ENCODE data around the gene SGPP2.
"Not testable (repeated sequence)": the region's sequence is repeated elsewhere in the genome, so short reads cannot be mapped to it uniquely, and the experiment has no call there.

SGPP2 gene

DNA sequence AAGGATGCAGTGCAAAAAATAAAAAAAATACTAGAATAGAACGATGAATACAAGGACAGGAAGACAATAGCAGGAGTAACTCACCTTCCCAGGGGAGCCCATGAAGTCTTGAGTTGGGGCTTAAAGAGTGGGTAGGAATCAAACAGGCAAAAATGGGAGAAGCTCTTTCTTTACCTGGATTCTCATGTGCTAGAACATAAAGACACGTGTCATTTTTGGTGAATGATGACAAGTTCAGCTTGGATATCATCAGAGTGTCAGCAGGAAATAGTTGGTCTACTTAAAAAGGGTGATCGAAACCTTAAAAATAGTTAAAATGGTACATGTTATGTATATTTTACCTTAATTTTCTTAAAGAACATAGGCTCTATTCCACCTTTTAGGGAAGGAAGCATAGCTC is 5.7 kb downstream of the SGPP2 start:
- no peak for DNase-seq

DNA sequence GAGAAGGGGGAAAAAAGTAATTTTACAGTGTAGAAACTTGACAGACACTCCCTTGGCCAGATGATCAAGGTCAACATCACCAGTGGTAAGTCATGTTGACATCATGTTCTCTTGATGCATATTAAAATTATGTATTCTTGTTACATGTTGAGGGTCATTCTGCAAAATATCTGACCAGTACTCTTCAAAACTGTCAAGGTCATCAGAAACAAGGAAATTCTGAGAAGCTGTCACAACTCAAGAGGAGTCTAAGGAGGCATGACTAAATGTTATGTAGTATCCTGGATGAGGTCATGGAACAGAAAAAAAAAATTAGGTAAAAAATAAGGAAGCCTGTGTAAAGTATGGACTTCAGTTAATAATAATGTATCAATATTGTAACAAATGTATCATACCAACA is 6.3 kb downstream of the SGPP2 start:
- no peak for DNase-seq

DNA sequence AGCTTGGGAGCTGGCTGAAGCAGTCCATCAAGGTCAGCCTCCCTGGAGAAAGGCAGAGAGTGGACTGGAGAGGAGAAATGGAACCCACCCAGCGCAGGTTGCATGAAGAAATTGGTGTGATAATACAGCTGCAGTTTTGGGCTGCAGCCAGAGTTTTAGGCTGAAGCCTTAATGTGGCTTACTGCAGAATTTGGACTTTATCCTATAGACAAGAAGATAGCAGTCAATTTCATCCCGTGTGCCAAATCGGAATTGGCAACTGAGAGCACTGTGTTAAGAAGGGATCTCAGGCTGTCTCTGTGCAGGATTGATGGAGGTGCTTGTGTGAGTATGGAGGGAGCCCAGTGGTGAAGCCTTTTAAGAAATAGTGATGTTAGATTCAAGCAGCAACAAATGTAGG is 7.5 kb downstream of the SGPP2 start:
- no peak for DNase-seq

DNA sequence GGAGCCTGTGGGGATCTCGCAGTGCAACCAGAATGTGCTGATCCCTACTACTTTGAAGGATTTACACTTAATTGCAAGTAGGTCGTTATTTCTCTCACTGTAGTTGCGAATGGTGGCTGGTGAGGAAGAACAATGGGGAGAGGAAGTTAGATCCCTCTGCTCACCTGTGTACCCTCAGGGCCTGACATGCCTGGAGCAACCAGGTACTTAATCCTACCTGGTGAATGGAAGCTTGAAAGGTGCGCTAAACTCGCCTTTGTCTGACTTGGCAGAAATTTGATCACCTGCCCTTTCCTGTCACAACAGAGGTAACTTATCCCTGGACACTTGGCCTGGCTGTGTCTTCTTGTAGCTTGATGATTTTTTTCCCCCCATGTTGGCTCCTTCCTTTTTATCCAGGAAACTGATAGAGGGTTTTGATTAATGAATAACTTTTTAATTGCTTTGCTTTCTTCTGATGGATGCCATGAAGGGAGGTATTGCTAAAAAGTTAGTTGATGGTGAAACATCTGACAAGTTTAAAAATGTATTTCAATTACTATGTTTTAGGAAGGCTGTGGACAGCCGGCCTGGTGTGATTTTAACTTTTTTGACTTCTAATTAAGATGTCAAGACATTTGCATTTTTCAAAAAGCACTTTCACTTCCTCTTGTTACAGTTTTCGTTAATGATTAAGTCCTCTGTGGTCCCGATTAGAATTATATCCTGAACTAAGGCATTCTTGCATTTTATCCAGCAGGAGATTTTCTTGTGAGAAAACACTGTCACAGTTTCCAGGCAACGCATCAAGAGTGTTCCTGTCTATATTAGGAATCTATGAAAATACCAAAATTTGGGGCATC is 9.2 kb downstream of the SGPP2 start:
- no peak for DNase-seq

DNA sequence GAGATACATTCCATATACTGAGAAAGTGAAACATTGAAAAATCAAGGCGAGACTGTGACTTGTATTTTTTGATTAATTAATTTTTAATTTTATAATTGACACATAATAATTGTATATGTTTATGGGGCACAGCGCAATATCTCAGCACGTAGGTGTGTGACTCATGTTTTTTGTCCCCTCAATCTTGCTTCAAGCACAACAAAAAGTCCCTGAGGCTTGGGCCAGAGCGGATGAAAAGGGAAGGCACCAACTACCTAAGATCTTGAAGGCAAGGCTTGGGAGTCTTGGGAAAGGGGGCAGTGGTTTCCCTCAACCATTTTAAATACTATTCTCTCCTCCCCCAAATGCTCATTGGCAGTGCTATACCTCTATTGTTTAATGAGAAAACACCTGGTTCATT is 9.9 kb downstream of the SGPP2 start:
- DNase-seq, result no peak

DNA sequence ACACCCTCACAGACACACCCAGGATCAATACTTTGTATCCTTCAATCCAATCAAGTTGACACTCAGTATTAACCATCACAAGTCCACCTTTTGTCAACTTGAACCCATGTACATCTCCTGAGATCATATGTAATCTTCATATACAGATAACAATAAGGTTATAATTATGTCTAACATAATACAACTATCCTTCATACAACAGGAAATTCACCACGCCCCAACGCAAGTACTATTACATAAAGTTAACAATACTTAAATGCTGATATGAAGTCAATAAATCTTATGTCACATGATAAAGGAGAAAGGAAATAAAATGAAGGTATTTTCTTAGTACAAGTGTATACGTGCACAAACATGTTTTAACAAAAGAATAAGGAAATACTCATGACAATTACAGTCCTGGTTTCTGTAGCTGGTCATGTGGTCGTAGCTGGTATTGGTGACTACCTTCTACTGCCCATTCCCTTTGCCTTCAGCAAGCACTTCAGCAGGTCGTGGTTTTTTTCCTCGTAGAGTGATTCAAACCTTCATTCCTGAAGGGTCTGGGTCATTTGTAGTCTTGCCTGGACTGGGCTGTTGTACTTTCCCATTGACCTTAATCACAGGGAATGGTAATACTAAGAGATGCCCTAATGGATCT is 11.2 kb downstream of the SGPP2 start:
- DNase-seq, result not testable (repeated sequence)

DNA sequence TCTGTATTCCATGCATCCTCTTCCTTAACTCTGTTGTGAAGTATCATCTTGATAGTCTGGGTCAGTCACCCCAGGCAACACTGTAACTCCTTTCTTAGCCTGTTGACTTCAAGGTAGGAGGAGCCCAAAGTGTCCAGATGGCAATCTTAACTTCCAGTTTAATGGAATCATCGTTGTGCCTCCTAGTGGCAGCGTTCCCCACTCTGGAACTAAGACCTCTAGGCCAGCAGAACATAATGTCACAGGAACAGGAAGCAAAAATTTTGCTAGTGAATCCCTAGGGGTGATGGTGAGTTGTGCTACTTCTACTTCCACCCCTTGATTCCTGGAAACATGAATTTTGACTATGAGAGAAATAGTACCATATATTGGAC is 11.7 kb downstream of the SGPP2 start:
- DNase-seq, result peak; percentile 57

DNA sequence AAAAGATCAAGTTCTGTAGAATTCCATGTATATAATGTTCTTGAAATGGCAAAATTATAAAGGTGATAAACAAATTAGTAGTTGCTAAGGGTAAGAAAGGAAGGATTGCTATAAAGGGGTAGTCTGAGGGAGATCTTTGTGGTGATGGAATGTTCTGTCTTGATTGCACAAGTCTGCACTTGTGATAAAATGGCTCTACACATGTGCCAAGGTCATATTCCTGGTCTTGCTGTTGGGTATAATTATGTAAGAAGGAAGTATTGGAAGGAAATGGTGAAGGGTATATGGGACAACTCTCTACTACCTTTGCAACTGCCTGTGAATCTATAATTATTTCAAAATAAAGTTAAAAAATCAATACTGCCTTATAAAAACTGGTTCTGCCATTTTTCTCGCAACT is 15.3 kb downstream of the SGPP2 start:
- DNase-seq, result no peak

DNA sequence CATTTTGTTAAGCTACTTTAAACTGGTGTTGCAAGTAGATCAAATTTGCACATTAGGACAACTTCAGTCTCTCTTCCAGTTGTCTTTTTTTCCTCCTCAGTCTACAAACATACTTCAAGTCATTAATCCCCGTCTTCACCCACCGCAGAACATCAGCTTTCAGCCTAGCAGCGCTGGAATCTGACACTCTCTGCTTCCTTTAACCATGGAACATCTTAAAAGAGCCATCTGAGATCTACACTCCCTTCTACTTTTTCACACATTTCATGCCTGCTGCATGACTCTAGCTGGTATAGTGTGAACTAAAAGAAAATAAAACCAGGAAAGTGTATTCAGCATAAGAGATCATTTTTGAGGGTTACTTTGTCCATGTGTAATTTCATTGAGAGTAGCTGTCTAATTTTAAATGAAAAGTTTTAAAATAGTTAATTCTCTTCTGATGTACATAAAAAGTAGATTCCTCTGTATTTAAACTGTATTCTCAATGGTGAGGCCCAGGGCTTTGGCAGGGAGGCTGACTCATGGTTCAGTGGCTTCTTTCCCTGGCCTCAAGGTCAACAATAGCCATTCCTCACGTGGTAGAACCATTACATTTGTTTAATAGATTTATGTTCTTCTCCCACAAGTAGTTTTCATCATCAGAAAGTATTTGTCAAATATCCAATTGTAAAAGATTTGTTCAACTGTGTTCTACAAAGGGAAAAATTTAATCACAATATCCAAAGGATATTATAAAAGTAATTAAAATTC is 16.5 kb downstream of the SGPP2 start:
- no peak for DNase-seq

DNA sequence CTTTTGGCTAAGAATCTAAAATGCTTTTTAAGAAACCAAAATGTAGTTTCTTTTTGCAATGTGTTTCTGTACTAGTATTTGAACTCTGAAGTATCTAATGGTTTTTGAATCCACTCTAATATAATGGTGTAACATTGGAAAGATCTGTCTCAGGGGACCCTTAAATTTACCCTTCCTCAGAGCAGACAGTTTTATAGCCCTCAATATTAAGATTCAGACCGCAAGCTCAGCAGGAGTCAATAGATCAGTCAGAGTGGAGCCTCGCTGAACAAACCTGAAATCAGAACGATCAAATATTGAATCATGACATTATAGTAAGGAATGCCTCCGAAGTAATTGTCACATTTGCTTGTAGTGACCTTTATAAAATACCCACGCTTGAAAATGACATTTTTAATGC is 18.3 kb downstream of the SGPP2 start:
- DNase-seq, result no peak

DNA sequence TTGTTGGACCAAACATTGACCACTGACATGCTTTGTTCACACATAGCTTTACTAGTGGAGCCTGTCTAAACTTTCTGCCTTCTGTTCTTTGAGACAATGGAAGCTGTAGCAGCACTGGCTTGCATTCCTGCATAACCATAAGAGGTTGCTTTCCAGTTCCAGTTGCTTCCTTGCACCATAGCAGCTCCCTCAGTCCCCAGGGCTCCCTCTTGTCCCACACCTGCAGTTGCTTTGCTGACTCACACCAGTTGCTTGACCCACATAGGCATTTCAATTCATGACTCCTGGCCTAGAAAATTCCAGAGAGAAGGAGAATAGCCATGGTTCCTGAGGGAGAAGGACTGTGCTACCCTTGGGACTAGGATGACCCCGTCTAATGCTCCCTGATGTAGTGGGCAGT is 20.9 kb downstream of the SGPP2 start:
- no peak for DNase-seq

DNA sequence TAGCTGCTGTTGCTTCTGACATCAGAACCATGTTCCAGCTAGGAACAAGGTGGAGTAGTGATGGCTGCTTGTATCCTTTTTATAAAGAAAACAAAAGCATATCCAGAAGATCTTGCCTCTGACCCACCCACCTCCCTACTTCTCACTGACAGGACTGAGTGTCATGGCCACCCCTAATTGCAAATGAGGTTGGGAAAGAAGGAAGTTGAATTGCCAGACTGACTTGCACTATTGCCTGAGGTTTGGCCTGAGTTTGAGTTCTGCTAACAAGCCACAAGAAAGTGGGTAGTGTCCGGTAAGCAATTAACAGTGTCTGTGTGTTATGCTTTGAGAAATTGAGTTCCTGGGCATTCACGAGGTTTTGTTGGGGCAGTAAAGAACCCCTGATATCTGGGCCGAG is 22.8 kb downstream of the SGPP2 start:
- DNase-seq, result no peak

DNA sequence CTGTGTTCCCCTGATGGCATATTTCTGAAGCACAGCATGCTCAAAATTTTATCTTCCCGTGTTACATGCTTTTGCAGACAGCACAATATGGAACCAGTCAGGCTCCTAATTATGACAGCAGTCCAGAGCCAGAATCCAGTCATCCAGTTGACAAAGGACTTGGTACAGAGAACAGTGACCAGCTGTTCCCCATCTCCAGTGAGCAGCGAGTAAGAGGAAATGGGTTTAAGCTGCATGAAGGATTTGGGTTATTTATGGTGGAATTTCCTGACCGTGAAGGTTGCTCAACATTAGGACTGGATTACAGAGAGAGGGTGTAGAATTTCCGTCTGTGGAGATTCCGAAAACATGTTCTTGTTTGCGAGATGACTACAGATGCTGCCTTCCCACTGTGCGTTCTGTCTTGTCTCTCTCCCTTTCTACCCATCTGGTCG is 24.4 kb downstream of the SGPP2 start:
- DNase-seq, result peak; percentile 37

DNA sequence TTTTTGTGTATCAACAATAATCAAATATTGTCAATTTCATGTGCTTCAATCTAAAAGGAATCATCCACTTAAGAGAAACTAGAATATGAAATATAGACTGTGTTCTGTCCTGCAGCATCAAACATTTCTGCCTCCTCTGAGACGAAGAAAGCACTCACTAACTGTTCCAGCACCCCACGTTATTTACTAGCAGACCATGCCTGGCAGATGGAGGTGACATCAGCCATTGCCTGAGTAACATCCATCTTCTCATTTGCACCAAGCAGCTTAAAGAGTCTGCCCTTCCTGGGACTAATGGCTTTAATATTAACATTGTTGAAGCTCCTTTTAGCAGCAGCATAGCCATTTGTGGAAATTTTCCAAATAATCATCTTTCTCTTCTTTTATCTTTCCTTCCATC is 25.7 kb downstream of the SGPP2 start:
- peak; percentile 37 for DNase-seq

DNA sequence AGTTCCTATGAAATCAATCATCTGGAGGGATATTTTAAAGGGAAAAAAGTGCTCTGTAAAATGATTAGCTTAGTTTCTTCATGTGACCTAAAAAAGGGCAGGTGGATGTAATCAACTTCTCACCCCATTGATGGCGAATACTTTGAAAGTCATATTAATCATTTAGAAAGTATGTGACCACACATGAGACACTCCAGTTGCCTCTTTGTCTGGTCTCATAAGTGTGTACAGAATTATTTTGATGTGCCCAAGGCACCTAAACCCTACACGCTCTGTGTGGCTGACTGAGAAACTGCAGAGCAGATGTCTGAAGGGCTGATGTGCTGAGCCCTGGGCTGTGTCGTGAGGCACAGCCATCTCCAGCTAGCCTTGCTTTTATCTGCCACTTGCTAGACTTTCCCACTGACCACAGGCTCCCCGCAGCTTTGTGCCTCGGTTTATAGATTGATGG is 26.9 kb downstream of the SGPP2 start:
- DNase-seq, result peak; percentile 10

DNA sequence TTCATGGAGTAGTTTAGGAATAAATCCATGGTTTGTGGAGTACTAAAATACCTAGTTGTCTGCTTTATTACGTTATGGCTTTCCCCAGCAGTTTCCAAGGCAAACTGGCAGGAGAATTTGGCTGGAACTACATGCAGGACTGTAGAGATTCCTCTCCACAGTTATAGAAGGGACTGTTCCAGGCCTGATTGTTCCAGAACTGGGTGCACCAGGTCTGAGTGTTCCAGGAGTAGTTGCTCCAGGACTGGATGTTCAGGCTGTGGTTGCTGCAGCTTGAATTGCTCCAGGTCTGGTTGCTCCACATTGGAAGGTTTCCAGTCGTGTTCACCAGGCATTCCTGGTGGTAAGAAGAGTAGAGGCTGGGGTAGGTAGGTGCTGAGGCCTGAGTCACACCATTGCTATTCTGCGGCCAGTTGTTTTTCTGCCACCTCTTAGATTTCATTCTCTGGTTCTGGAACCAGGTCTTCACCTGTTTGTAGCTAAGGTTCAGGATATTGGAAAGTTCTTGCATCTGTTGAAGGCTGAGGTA is 28.1 kb downstream of the SGPP2 start:
- no peak for DNase-seq

DNA sequence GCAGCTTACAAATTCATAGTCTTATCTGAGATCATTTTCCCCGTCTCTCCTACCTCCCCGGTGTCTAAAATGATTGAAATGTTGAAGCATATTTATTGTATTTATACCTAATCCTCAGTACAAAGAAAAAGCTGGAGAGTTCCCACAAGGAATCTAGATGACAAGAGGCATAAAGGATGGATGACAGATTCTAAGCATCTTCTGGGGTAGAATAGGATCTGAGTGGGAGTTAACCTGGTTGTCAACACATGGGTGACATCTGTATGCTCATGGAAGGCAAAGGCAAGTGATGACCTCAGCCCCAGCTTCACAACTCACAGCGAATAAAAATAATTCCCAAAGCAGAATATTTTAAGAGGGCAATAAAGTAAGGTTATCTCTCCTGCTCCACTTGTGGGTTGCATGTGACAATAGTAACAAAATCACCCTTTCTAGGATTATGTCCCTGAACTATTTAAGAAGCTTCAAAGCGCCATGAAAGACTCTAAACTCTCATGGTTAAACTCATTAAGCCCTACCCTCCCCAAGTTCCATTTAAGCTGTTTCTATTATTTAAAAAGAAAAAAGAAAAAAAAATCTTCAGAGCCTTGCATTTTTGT is 32.2 kb downstream of the SGPP2 start:
- no peak for DNase-seq

DNA sequence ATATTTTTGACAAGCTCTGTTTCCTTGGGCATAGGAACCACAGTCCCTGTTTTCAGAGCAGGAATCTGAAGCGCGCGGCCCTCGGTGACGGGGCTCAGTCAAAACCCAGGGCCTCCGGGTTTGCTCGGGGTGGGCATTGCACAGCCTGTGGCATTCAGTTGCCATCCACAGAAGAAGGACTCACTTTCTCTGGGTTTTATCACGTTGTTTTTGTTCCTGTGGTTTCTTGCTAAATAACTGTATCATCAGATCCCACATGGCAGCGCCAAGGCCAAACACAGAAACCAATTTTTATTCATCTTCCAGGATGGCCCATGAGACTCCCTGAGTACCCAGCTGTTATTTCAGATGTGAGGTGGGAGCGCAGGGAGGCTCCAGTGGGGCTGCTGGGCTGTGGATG is 35.6 kb downstream of the SGPP2 start:
- no peak for DNase-seq

DNA sequence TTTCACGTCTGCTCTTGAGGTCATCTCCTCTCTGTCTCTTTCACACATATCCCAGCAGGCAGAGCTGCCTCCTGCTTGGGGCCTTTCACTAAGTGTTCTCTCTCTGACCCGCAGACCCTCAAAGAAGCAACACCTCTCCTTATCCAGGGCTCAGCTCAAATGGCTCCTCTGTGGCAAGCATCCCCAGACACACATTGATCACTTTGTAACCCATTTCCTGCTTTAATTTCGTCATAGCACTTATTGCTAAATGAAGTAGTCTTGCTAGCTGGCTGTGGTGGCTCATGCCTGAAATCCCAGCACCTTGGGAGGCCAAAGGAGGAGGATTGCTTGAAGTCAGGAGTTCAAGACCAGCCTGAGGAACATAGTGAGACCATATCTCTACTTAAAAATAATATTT is 41.4 kb downstream of the SGPP2 start:
- no peak for DNase-seq

DNA sequence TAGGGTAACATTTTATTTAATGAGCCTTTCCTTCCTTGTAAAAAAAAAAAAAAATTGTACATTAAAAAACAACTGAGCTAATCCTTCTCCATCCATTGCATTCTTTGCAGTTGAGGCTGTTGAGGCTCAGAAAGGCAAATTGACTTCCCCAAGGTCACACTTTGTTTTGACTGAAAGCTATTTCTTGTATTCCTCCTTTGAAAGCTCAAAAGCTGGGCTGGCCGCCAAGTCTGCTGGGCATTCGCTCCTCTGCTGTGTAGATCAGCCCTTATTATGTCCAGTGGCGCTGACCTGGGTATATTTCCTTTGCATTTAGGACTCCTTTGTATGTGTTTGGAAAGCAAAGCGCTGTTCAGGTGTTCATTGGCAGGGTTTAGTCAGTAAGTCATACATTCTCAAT is 44.0 kb downstream of the SGPP2 start:
- DNase-seq, result no peak

DNA sequence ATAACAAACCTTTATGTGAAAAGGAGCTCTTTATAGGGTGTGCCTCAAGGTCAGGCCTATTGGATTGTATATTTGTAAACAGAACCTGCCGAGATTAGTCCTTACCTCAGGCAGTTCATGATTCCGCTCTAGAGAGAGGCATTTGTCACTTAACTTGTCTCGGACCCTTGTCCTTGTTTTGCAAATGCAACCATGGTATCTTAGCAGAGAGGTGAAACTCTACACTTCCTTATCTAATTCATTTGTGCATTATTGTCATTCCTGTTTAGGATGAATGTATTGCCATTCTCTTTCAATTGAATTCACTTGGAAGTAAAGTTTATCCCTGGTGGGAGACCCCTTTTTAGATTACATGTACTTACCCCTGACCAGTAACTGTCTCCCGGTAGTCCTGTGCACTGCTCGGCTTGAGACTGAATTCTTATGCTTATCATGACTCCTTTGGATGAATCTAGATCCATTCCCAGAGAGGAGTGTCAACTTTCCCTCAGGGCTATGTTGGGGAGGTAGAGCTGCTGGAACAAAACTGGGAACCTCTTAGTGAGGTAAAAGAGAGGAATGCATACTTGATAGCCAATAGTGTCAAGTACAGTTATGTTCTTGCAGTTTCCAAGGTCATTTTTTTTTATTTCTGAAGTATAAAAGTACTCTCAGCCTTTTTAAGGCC is 46.6 kb downstream of the SGPP2 start:
- no peak for DNase-seq

DNA sequence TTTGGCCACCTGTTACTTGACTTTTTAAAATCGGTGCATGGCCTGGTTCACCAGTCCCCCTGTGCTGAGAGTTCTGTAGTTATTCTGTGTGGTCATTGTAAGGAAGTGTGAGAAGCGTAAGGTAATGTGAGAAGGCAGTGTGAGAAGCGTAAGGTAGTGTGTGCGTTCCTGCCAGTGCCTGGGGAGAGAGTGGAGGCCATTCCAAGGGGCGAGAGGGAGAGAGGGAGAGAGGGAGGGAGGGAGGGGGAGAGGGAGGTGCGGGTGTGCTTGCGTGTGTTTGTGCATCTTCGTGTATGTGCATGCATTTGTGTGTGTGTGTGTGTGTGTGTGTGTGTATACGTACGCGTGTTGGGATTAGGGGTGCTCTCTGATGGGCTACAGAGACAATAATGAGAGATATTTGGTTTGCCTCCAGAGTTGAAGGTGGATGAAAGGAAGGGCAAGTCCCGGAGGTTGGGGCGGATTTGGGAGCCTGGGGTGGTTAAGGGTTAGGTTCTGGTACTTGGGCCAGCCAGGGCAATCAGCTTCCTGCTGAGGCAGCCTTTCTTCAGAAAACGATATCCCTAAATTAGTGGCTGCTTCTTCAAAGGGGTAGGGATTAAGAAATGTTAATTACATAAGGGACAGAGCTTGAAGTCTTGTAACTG is 53.7 kb downstream of the SGPP2 start:
- no peak for DNase-seq

Data from NCI-H82 (cell line).